Inflammatory macrophage treated with lipopolysaccharide for 1 hour (primary cell): ENCODE data around the gene ARFRP1.

ENCODE experiments used
- DNase-seq, 2 donors: peaks; one replicate each; pipeline ENCODE4 v3.0.0-alpha.2; 2020 to 2022

Gene ARFRP1

GRCh38 chr20:63690003-63690897 lies 17.5 kb downstream of the ARFRP1 start:
- no peak for DNase-seq

DNA sequence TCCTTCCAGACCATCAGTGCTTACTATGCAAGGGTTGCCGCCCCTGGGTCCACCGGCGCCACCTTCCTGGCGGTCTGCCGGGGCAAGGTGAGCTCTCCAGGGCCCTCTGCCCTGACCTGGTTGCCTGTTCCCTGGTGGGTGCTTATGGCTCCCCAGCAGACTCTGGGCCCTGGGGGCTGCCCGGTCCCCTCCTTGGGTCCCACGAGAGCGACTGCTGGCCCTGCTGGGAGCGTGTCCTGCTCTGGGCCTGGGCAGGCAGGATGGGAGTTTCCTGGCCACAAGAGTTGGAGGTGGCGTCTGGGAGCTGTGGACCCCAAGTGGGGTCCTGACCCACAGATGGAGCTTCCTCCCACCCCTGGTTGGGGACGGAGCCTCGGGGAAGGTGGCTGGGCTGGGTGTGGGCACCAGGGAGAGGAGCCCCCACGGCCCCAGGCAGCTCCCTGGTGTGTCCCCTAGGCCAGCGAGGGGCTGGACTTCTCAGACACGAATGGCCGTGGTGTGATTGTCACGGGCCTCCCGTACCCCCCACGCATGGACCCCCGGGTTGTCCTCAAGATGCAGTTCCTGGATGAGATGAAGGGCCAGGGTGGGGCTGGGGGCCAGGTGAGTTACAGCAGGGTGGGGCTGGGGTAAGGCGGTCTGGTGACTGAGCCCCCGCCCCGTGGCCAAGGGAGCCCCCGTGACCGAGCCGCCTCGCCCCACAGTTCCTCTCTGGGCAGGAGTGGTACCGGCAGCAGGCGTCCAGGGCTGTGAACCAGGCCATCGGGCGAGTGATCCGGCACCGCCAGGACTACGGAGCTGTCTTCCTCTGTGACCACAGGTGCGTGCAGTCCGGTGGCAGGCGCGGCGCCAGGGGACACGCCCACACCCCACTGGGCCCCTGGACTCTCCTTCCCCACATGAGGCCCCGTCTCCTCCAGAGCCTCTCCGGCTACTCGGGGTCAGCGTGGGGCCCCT lies 18.5 kb downstream of the ARFRP1 start:
- no peak for DNase-seq

GRCh38 chr20:63688228-63689045 lies 19.3 kb downstream of the ARFRP1 start:
- no peak for DNase-seq

DNA sequence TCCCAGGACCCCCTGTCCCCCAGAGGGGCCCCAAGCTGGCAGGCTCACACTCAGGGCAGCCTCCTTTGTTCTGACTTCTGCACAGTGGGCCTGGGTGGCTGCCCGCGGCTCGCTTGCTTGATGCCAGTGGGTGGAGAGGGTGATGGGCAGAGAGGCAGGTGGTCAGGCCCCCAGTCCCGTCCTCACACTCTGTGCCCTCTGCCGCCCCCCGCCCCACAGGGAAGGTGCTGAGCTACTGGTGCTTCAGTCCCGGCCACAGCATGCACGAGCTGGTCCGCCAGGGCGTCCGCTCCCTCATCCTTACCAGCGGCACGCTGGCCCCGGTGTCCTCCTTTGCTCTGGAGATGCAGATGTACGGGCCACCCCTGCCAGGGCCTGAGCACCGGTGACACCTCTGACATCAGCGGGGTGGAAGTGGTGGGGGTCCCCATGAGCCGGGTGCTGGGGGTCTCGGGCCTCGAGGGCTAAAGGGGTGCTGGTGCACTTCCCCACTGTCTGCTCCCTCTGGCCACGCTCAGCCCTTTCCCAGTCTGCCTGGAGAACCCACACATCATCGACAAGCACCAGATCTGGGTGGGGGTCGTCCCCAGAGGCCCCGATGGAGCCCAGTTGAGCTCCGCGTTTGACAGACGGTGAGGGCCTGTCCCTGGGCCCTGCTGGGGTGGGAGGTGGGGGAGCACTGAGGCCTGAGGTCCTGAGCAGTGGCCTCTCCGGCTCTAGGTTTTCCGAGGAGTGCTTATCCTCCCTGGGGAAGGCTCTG lies 20.2 kb downstream of the ARFRP1 start:
- no peak for DNase-seq

- peak; percentile 92 to 94 for DNase-seq
Observed at GRCh38 chr20:63686492-63687321, 21.1 kb downstream of the ARFRP1 start.

GRCh38 chr20:63686094-63686491 lies 21.7 kb downstream of the ARFRP1 start:
- DNase-seq, result no peak

DNA sequence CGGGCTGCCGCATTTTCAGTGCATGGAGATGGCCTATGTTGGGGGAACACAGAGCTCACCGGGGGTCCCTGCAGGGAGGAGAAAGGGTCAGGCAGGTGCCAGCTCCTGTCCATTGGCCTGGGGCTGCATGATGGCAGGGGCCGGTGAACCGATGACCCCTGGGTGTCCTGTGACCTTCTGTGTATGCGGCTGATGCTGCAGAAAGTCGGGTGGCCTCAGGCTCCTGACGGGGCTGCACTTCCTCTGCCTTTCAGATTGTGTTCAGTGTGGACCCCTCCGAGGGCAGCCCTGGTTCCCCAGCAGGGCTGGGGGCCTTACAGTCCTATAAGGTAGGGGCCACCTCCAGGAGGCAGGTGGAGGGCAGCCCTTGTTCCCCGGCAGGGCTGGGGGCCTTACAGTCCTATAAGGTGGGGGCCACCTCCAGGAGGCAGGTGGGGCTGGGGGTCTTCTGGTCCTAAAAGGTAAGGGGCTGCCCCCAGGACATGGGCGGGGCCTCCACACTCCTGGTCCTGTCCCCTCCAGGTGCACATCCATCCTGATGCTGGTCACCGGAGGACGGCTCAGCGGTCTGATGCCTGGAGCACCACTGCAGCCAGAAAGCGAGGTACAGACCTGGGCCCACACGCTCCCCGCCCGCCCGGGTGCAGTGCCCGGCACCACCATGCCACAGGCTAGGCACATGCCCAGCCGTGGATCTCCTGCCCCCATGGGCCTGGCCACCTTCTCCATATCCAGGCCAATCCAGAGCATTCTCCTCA lies 22.3 kb downstream of the ARFRP1 start:
- DNase-seq, result no peak

DNA sequence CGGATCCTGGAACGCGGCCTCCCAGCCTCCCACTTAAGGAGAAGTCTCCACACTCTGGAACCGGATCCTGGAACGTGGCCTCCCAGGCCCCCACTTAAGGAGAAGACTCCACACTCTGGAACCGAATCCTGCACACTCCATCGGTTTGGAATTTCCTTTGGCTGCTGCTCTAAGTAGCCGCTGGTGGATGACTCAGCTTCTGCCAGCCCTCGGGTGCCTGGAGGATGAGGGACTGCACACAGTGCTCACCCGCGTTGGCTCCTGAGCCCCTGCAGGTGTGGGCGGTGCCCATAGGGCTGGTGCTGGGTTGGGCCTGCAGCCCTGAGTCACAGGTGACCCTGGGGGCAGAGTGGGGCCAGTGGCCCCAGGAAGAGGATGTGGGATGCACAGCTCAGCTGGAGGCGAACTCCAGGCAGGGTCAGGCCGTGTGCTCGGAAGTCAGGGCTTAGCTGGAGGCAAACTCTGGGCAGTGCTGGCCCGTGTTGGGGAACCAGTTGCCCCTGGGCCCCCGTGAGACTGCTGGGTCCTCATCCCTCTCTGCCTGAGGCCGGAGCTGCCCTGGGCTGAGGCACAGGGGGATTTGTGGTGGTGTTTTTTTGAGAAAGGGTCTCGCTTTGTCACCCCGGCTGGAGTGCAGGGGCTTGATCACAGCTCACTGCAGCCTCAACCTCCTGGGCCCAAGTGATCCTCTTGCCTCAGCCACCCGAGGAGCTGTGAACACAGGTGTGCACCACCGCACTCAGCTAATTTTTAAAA lies 25.2 kb downstream of the ARFRP1 start:
- peak; percentile 10 to 41 for DNase-seq

- DNase-seq, result no peak
Observed at GRCh38 chr20:63681609-63682142, 26.1 kb downstream of the ARFRP1 start.

- DNase-seq, result no peak
Observed at GRCh38 chr20:63680857-63681608, 26.7 kb downstream of the ARFRP1 start.

GRCh38 chr20:63680427-63680826 lies 27.3 kb downstream of the ARFRP1 start:
- no peak for DNase-seq

- DNase-seq, result no peak
Observed at GRCh38 chr20:63679799-63680305, 27.9 kb downstream of the ARFRP1 start.

- no peak for DNase-seq
Observed at GRCh38 chr20:63678667-63679465, 28.9 kb downstream of the ARFRP1 start.

GRCh38 chr20:63678071-63678470 lies 29.7 kb downstream of the ARFRP1 start:
- DNase-seq, result no peak

DNA sequence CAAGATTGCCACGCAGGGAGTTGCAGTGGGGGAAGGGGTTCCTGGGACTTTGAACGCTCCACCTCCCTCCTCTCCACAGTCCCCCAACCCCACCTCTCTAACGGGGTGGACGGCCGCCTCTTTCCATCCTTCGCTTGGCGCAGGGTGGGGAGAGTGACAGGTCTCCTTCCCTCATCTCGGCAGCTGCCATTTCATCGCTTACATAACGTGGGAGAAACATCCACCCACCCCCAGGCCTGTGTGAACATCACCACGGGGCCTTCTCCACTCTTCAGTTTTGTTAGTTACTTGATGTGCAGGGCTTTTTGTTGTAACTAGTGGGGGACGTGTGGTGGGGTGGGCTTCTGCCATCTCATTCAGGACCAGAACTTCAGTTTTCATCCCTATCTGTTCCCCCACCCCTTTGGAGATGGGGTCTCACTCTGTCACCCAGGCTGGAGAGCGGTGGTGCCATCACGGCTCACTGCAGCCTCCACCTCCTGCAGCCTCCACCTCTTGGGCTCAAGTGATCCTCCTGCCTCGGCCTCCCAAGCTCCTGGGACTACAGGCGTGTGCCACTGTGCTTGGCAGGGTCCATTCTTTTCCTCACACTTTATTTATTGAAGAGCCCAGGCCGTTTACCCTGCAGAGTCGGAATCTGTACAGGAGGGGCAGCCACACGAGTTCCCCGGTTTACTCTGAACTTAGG lies 32.0 kb downstream of the ARFRP1 start:
- DNase-seq, result no peak

DNA sequence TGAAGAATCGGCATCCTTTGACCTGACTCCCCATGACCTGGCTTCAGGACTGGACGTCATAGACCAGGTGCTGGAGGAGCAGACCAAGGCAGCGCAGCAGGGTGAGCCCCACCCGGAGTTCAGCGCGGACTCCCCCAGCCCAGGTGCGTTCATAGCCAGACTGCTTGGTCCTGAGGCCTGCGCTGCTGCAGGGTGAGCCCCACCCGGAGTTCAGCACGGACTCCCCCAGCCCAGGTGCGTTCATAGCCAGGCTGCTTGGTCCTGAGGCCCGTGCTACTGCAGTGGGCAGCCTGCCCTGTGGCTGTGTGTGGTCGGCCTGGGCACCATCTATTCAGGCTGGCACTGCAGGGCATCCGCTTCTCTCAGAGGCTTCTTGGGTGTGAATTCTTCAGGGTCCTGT lies 33.8 kb downstream of the ARFRP1 start:
- no peak for DNase-seq

DNA sequence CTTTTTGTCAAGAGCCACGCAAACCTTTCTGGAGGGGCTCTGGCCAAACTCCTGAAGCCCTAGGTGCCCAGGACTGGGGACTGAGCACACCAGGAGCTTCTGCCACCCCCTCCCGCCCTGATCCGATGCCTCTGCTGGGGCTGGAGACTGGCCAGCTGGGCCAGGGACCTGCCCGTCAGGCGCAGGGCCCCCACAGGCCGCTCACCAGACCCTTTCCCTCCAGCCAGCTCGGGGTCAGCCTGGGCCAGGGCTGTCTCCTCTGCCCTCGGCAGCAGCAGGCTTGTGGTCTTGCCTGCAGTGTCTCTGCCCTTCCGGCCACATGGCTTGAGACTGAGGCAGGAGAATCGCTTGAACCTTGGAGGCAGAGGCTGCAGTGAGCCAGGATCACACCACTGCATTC lies 35.1 kb downstream of the ARFRP1 start:
- DNase-seq, result no peak
